ENCODE data around the gene SCAMP1. TPM values are rescaled to one million over a fixed set of nuclear protein-coding genes. Genes with fewer than 3 reads are reported as not detected.
A peak's percentile ranks its signal among the peaks of the same experiment; 100 is the strongest.

The SCAMP1 gene
- total RNA-seq, 1 experiment from 2014 or later, result 43.8 TPM

GRCh38 chr5:78505860-78506259 is 145.4 kb downstream of the SCAMP1 start:
- Mint-ChIP-seq H3K27me3 (ENCODE audit: low read depth) (no peaks in the 10 kb centered on the region), H3K4me1 (peaks cover 77% of the 10 kb centered on the region), H3K9me3 (no peaks in the 10 kb centered on the region), H3K36me3 (no peaks in the 10 kb centered on the region), H3K27ac (peak overlapping the region; percentile 24; the same call in 1 of the 2 replicates), H3K4me3 (no peak overlapping the region)
- ChIA-PET POLR2A (interaction anchor here (1.5 kb wide), 1 partner anchor 146 kb away, joined by 3 read pairs; the partner anchor contains the start of gene SCAMP1), CTCF (interaction anchor here (0.8 to 1.4 kb wide), 2 partner anchors 24 to 27 kb away, joined by 3 to 7 read pairs; no protein-coding TSS in a partner anchor)
- DNase-seq (ENCODE audit: low spot score), result no peak
- ATAC-seq, result no peak
- TF ChIP-seq E2F1 (CRISPR knock-in tag; IDR thresholded peaks at IDR 0.05), result no peak
- no peak for TF ChIP-seq ZNF317 (CRISPR knock-in tag; IDR thresholded peaks at IDR 0.05; ENCODE audit: borderline replicate concordance, low read depth)
- TF ChIP-seq ZNF671 (CRISPR knock-in tag; IDR thresholded peaks at IDR 0.05), result no peak
- TF ChIP-seq RELA (CRISPR knock-in tag; IDR thresholded peaks at IDR 0.05; ENCODE audit: borderline replicate concordance), result no peak
- TF ChIP-seq GRHL2 (CRISPR knock-in tag; IDR thresholded peaks at IDR 0.05; ENCODE audit: insufficient replicate concordance, severe bottlenecking), result no peak
- TF ChIP-seq GABPB1 (CRISPR knock-in tag; IDR thresholded peaks at IDR 0.05), result no peak
- TF ChIP-seq FOXK1 (CRISPR knock-in tag; IDR thresholded peaks at IDR 0.05), result no peak
- TF ChIP-seq TP53 (CRISPR knock-in tag; IDR thresholded peaks at IDR 0.05), result no peak
- no peak for TF ChIP-seq TCF7 (CRISPR knock-in tag; IDR thresholded peaks at IDR 0.05; ENCODE audit: low read depth)
- TF ChIP-seq, protein P1, sequence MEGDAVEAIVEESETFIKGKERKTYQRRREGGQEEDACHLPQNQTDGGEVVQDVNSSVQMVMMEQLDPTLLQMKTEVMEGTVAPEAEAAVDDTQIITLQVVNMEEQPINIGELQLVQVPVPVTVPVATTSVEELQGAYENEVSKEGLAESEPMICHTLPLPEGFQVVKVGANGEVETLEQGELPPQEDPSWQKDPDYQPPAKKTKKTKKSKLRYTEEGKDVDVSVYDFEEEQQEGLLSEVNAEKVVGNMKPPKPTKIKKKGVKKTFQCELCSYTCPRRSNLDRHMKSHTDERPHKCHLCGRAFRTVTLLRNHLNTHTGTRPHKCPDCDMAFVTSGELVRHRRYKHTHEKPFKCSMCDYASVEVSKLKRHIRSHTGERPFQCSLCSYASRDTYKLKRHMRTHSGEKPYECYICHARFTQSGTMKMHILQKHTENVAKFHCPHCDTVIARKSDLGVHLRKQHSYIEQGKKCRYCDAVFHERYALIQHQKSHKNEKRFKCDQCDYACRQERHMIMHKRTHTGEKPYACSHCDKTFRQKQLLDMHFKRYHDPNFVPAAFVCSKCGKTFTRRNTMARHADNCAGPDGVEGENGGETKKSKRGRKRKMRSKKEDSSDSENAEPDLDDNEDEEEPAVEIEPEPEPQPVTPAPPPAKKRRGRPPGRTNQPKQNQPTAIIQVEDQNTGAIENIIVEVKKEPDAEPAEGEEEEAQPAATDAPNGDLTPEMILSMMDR (IDR thresholded peaks at IDR 0.05), result no peak

DNA sequence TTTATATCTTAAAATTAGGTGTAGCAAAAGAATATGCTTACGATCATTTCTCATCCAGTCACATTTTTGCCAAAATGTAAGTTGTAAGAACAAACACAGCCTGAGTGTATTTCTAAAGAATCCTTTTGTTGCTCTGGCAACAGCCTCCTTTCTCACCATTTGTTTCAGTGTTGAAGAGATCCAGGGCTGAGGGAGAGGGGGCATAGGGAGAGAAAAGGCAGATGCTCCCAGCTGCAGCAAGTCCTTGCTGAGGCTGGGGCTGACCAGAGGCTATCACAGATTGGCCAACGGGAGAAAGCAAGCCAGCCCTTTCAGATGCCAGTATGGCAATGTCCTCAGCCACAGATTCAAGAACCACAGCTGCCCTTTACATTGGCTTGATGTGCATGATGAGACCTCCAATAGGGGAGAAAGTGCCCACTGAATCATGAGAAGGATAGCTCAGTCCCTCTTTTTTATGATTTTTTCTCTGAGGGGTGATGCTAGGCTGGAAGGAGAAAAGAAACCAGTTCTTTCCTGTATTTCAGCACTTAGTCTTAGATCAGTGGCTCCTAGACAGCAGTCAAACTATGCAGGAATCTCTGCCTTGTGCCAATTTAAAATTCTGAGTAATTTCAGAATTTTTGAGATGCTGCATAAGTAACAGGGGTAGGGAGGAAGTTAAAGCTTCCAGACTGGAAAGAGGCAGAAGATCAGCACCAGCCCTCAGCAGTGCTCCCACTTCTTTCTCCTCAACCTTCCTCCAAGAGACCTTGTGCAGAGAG is 146.0 kb downstream of the SCAMP1 start:
- Mint-ChIP-seq H3K4me3 (no peak overlapping the region), H3K27me3 (ENCODE audit: low read depth) (no peaks in the 10 kb centered on the region), H3K27ac (peak overlapping the region; percentile 14; the same call in 1 of the 2 replicates), H3K9me3 (no peaks in the 10 kb centered on the region), H3K36me3 (no peaks in the 10 kb centered on the region), H3K4me1 (peaks cover 83% of the 10 kb centered on the region)
- ChIA-PET CTCF (no interaction called here), POLR2A (no interaction called here)
- no peak for ATAC-seq
- DNase-seq (ENCODE audit: low spot score), result no peak
- no peak for TF ChIP-seq ELF4 (CRISPR knock-in tag; IDR thresholded peaks at IDR 0.05; ENCODE audit: low read depth)
- no peak for TF ChIP-seq NFYB (CRISPR knock-in tag; conservative IDR thresholded peaks at IDR 0.05; ENCODE audit: low read depth)
- TF ChIP-seq FOXK1 (CRISPR knock-in tag; IDR thresholded peaks at IDR 0.05), result no peak
- no peak for TF ChIP-seq OVOL2 (CRISPR knock-in tag; IDR thresholded peaks at IDR 0.05; ENCODE audit: borderline replicate concordance)
- TF ChIP-seq, protein P2, sequence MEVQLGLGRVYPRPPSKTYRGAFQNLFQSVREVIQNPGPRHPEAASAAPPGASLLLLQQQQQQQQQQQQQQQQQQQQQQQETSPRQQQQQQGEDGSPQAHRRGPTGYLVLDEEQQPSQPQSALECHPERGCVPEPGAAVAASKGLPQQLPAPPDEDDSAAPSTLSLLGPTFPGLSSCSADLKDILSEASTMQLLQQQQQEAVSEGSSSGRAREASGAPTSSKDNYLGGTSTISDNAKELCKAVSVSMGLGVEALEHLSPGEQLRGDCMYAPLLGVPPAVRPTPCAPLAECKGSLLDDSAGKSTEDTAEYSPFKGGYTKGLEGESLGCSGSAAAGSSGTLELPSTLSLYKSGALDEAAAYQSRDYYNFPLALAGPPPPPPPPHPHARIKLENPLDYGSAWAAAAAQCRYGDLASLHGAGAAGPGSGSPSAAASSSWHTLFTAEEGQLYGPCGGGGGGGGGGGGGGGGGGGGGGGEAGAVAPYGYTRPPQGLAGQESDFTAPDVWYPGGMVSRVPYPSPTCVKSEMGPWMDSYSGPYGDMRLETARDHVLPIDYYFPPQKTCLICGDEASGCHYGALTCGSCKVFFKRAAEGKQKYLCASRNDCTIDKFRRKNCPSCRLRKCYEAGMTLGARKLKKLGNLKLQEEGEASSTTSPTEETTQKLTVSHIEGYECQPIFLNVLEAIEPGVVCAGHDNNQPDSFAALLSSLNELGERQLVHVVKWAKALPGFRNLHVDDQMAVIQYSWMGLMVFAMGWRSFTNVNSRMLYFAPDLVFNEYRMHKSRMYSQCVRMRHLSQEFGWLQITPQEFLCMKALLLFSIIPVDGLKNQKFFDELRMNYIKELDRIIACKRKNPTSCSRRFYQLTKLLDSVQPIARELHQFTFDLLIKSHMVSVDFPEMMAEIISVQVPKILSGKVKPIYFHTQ (CRISPR knock-in tag; IDR thresholded peaks at IDR 0.05), result no peak
- TF ChIP-seq ZNF263 (CRISPR knock-in tag; IDR thresholded peaks at IDR 0.05; ENCODE audit: low read depth), result no peak
- TF ChIP-seq, protein P3, sequence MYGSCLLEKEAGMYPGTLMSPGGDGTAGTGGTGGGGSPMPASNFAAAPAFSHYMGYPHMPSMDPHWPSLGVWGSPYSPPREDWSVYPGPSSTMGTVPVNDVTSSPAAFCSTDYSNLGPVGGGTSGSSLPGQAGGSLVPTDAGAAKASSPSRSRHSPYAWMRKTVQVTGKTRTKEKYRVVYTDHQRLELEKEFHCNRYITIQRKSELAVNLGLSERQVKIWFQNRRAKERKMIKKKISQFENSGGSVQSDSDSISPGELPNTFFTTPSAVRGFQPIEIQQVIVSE (CRISPR knock-in tag; IDR thresholded peaks at IDR 0.05; ENCODE audit: borderline replicate concordance), result no peak
- TF ChIP-seq, protein P4, sequence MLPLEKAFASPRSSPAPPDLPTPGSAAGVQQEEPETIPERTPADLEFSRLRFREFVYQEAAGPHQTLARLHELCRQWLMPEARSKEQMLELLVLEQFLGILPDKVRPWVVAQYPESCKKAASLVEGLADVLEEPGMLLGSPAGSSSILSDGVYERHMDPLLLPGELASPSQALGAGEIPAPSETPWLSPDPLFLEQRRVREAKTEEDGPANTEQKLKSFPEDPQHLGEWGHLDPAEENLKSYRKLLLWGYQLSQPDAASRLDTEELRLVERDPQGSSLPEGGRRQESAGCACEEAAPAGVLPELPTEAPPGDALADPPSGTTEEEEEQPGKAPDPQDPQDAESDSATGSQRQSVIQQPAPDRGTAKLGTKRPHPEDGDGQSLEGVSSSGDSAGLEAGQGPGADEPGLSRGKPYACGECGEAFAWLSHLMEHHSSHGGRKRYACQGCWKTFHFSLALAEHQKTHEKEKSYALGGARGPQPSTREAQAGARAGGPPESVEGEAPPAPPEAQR (CRISPR knock-in tag; IDR thresholded peaks at IDR 0.05), result no peak
- TF ChIP-seq ZNF416 (CRISPR knock-in tag; IDR thresholded peaks at IDR 0.05), result no peak
- no peak for TF ChIP-seq NR1H2 (CRISPR knock-in tag; IDR thresholded peaks at IDR 0.05)
- TF ChIP-seq, protein P5, sequence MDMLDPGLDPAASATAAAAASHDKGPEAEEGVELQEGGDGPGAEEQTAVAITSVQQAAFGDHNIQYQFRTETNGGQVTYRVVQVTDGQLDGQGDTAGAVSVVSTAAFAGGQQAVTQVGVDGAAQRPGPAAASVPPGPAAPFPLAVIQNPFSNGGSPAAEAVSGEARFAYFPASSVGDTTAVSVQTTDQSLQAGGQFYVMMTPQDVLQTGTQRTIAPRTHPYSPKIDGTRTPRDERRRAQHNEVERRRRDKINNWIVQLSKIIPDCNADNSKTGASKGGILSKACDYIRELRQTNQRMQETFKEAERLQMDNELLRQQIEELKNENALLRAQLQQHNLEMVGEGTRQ (CRISPR knock-in tag; IDR thresholded peaks at IDR 0.05), result no peak
- no peak for TF ChIP-seq ZNF317 (CRISPR knock-in tag; IDR thresholded peaks at IDR 0.05; ENCODE audit: borderline replicate concordance, low read depth)
- TF ChIP-seq, protein P6, sequence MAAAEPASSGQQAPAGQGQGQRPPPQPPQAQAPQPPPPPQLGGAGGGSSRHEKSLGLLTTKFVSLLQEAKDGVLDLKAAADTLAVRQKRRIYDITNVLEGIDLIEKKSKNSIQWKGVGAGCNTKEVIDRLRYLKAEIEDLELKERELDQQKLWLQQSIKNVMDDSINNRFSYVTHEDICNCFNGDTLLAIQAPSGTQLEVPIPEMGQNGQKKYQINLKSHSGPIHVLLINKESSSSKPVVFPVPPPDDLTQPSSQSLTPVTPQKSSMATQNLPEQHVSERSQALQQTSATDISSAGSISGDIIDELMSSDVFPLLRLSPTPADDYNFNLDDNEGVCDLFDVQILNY (CRISPR knock-in tag; IDR thresholded peaks at IDR 0.05), result no peak
- no peak for TF ChIP-seq KAT7 (CRISPR knock-in tag; IDR thresholded peaks at IDR 0.05; ENCODE audit: borderline replicate concordance)
- no peak for TF ChIP-seq TEAD4 (CRISPR knock-in tag; IDR thresholded peaks at IDR 0.05)

Data from WTC11 (cell line).